ENCODE measurements around the gene RUNDC3A.

Gene RUNDC3A

DNA sequence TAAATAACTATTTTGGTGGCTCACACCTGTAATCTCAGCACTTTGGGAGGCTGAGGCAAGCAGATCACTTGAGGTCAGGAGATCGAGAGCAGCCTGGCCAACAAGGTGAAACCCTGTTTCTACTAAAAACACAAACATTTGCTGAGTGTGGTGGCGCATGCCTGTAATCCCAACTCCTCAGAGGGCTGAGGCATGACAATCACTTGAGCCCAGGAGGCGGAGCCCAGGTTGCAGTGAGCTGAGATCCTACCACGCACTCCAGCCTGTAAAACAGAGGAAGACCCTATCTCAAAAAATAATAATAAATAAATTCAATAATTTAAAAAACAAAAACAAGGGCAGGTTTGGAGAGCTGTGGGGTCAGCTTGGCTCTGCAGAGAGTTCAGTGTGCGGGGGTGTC lies 34.8 kb upstream of the RUNDC3A start:
- no peak for DNase-seq (ENCODE audit: low spot score)
- Mint-ChIP-seq H3K27me3 (ENCODE audit: low read depth) (no peaks in the 10 kb centered on the region), H3K9me3 (no peaks in the 10 kb centered on the region), H3K36me3 (ENCODE audit: low read depth) (no peaks in the 10 kb centered on the region), H3K4me3 (no peak overlapping the region), H3K27ac (no peak overlapping the region), H3K4me1 (ENCODE audit: low read depth) (no peaks in the 10 kb centered on the region)

DNA sequence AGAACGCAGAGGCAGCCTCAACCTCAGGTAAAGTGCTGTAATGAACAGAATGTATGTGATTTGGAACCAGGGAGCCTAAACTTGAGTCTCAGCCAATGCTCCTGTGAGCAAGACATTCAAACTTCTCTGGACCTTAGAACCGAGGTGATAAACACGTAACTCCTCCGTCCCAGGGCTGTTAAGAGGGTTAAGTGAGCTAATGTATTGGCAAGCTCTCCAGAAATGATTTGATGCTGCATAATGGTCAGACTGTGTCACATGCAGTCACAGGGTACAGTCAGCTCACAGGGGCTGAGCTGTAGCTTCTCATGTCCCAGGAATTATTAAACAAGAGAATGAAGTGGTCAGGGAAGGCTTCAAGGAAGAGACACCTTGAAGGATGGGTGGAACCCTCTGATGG lies 30.4 kb upstream of the RUNDC3A start:
- no peaks in the 10 kb centered on the region for H3K9me3 Mint-ChIP-seq
- DNase-seq (ENCODE audit: low spot score) = no peak
- no peaks in the 10 kb centered on the region for H3K27me3 Mint-ChIP-seq (ENCODE audit: low read depth)
- H3K4me3 Mint-ChIP-seq = no peak overlapping the region
- H3K27ac Mint-ChIP-seq = no peak overlapping the region
- H3K36me3 Mint-ChIP-seq (ENCODE audit: low read depth) = no peaks in the 10 kb centered on the region
- peaks cover 7% of the 10 kb centered on the region for H3K4me1 Mint-ChIP-seq (ENCODE audit: low read depth)

DNA sequence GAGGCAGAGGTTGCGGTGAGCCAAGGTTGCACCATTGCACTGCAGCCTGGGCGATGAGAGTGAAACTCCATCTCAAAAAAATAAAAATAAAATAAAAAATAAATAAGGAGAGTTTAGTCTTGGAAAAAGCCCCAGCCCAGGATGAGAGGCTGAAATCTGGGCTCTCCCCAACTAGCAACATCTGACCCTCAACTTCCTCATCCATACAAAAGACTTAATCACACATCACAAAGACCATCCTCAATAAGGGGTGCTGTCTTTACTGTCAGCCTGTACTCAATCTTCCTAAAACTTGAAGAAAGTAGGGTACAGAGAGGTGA lies 29.1 kb upstream of the RUNDC3A start:
- no peak for DNase-seq (ENCODE audit: low spot score)
- no peak overlapping the region for H3K27ac Mint-ChIP-seq
- H3K4me3 Mint-ChIP-seq = no peak overlapping the region
- H3K27me3 Mint-ChIP-seq (ENCODE audit: low read depth) = no peaks in the 10 kb centered on the region
- H3K4me1 Mint-ChIP-seq (ENCODE audit: low read depth) = peaks cover 7% of the 10 kb centered on the region
- no peaks in the 10 kb centered on the region for H3K36me3 Mint-ChIP-seq (ENCODE audit: low read depth)
- no peaks in the 10 kb centered on the region for H3K9me3 Mint-ChIP-seq

DNA sequence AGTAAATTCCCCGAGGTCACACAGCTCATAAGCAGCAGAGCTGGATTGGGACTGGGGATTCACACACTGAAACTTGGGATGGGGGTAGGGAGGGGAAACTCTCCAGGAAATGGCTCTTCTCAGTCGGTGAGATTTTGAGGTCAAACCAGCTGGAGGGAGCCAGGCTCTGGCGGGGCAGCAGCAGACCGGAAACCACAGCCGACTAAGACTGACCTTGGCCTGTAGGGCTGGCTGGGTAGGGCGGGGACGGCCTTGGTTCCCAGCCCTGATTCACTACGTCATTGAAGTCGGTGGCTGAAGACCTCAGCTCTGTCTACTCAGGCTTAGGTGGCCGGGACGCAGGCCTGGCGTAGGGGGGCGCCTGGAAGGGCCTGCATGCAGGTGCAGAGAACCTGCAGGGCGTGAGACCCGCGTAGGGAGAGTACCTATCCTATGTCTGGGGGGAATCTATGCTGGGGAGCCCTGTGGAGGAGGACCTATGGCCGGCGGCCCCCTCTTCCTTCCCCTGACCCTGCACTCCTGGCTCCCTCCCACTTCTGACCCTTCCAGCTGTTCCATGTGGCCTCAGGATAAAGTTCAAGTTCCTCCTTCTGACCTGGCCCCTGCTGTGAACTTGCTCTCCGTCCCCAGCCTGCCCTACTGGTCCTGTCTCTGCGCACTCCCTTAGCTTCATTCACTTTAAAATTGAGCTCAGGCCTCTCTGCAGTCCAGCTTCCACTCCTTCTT lies 28.6 kb upstream of the RUNDC3A start:
- no peaks in the 10 kb centered on the region for H3K9me3 Mint-ChIP-seq
- no peak overlapping the region for H3K27ac Mint-ChIP-seq
- DNase-seq (ENCODE audit: low spot score) = peak; percentile 18

DNA sequence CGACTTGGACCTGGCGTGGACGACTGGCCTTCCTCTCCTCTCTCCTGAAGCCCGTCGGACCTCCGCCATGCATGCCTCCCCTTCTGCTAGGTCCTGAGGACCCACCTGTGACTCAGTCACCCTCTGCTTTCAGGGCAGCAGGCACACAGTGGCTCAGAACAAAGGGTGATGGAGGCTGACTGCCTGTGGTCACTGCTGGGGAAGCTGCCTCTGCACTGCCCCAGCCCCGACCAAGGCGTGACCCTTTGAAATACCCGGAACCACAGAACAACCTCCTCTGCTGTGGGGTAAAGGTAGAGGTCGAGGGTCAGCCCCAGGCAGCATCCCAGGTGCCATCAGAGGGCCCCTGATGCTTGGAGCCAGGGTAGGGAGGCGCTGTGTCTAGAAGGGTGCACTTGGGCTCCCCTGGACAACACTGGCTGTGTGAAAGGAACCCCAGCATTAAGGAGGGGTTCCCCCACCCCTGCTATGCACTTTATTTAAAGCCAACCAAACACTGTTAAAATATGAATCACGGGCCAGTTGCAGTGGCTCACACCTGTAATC lies 27.9 kb upstream of the RUNDC3A start:
- no peak for DNase-seq (ENCODE audit: low spot score)
- Mint-ChIP-seq H3K9me3 (no peaks in the 10 kb centered on the region), H3K36me3 (ENCODE audit: low read depth) (no peaks in the 10 kb centered on the region), H3K27me3 (ENCODE audit: low read depth) (peaks cover 2% of the 10 kb centered on the region), H3K27ac (no peak overlapping the region), H3K4me3 (no peak overlapping the region), H3K4me1 (ENCODE audit: low read depth) (peaks cover 7% of the 10 kb centered on the region)

More for the DNA sequence above, 28.6 kb upstream of the RUNDC3A start:
- Mint-ChIP-seq H3K4me3 (no peak overlapping the region), H3K36me3 (ENCODE audit: low read depth) (no peaks in the 10 kb centered on the region), H3K27me3 (ENCODE audit: low read depth) (peaks cover 2% of the 10 kb centered on the region), H3K4me1 (ENCODE audit: low read depth) (peaks cover 7% of the 10 kb centered on the region)

DNA sequence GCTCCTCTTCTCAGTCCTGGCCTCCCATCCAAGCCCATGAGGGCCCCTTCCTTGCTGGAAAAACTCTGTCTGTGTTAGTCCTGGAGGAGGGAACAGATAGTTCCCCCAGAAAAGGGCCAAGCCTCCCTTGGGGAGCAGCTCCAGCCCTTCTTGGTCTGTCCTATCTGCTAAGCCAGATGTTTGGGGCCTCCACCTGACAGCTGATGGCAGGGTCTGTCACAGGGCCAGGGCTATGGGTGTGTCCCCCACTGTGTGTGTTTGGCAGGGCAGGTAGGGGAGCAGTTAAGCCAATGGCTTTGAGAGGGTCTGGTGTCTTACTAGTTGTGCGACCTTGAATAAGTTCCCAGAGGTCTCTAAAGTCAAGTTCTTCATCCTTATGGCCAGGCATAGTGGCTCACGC lies 26.8 kb upstream of the RUNDC3A start:
- Mint-ChIP-seq H3K9me3 (no peaks in the 10 kb centered on the region), H3K4me3 (no peak overlapping the region), H3K36me3 (ENCODE audit: low read depth) (no peaks in the 10 kb centered on the region), H3K4me1 (ENCODE audit: low read depth) (peaks cover 7% of the 10 kb centered on the region), H3K27me3 (ENCODE audit: low read depth) (peaks cover 2% of the 10 kb centered on the region), H3K27ac (no peak overlapping the region)
- DNase-seq (ENCODE audit: low spot score) = no peak

DNA sequence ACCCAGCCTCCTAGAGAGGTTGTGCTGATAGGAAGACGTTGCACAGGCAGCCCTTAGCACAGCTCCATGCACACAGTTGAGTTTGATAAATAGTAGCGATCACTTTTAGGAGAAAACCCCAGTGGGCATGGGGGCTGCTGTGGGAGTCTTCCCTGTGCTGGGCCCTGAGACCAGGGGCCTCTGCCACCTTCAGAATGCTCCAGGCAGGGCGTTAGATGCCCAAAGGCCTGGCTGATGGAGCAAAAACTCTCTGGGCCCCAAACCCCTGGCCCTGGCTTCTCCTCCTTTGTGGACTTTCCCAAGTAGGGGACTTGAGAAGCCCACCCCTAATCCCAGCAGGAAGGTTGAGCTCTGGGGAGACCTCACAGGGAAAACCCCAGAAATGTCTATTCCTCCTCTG lies 26.1 kb upstream of the RUNDC3A start:
- no peak for DNase-seq (ENCODE audit: low spot score)
- Mint-ChIP-seq H3K27me3 (ENCODE audit: low read depth) (peaks cover 2% of the 10 kb centered on the region), H3K36me3 (ENCODE audit: low read depth) (no peaks in the 10 kb centered on the region), H3K27ac (no peak overlapping the region), H3K4me1 (ENCODE audit: low read depth) (peaks cover 7% of the 10 kb centered on the region), H3K9me3 (no peaks in the 10 kb centered on the region), H3K4me3 (no peak overlapping the region)

DNA sequence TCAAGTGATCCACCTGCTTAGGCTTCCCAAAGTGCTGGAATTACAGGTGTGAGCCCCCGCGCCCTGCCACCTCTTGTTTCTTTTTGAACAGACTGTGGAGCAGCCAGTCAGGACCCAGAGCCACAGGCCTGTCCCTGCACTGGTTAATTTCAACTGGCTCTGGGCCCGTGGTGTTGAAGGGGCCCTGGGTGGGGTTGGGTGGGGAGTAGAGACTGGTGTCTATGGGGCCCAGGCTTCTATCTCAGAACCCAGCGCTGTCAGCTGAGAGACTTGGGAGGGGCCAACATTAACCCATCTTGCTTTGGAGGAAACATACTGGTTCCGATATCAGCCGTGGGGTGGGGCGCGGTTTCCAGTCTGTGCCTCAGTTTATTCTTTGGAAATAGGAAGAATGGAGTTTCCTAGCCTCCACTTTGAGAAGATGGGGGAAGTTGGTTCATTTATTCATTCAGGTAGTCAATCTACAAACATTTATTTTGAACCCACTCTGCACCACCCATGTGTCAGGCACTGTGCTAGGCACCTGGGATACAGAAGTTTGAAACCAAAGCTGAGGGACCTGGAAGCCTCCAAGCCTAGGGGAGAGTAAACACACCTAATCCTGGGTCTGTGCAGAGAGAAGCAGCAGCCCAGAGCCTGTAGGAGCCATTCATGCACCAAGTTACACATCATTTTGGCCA lies 24.9 kb upstream of the RUNDC3A start:
- Mint-ChIP-seq H3K36me3 (ENCODE audit: low read depth) (no peaks in the 10 kb centered on the region), H3K4me1 (ENCODE audit: low read depth) (peaks cover 7% of the 10 kb centered on the region), H3K27ac (no peak overlapping the region), H3K27me3 (ENCODE audit: low read depth) (peaks cover 10% of the 10 kb centered on the region), H3K9me3 (no peaks in the 10 kb centered on the region), H3K4me3 (no peak overlapping the region)
- no peak for DNase-seq (ENCODE audit: low spot score)

DNA sequence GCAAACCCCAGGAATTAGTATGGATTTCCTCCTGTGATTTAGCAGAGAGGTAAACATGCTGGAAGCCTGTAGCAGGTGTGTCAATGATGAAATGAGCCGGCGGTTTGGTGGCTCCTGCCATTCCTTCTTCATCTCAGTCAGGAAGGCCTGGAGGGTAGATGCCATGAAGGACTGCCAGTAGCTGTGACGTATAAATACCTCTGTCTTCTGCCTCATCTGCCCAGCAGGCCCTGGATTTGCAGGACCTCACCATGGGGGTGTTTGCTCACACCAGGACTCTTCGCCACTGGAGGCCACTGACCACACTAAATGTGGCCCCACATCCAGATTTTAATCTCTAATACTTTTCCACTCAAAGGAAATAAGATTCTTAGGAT lies 24.4 kb upstream of the RUNDC3A start:
- Mint-ChIP-seq H3K27me3 (ENCODE audit: low read depth) (peaks cover 11% of the 10 kb centered on the region), H3K9me3 (no peaks in the 10 kb centered on the region), H3K4me1 (ENCODE audit: low read depth) (peaks cover 7% of the 10 kb centered on the region), H3K36me3 (ENCODE audit: low read depth) (no peaks in the 10 kb centered on the region), H3K27ac (no peak overlapping the region), H3K4me3 (no peak overlapping the region)
- no peak for DNase-seq (ENCODE audit: low spot score)

DNA sequence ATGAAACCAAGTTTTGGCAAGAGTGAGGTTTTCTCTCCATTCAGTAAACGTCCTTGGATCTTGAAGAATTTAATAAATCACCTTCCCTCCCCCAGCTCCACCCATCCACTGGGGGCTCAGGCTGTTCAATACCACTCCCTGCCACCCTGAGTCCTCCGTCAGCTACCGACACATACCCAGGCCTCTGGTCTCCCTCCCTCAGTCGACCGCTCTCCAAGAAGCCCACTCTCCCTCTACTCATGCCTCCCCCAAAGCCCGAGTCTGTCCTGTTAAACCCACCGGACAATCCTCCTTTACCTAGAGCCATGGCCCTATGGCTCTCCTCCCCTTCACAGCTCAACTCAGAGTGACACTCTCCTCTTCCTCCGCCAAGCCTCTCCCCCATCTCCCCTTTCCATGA lies 20.8 kb upstream of the RUNDC3A start:
- Mint-ChIP-seq H3K4me1 (ENCODE audit: low read depth) (no peaks in the 10 kb centered on the region), H3K27ac (no peak overlapping the region), H3K36me3 (ENCODE audit: low read depth) (no peaks in the 10 kb centered on the region), H3K9me3 (no peaks in the 10 kb centered on the region), H3K27me3 (ENCODE audit: low read depth) (peaks cover 13% of the 10 kb centered on the region), H3K4me3 (no peak overlapping the region)
- DNase-seq (ENCODE audit: low spot score) = no peak

DNA sequence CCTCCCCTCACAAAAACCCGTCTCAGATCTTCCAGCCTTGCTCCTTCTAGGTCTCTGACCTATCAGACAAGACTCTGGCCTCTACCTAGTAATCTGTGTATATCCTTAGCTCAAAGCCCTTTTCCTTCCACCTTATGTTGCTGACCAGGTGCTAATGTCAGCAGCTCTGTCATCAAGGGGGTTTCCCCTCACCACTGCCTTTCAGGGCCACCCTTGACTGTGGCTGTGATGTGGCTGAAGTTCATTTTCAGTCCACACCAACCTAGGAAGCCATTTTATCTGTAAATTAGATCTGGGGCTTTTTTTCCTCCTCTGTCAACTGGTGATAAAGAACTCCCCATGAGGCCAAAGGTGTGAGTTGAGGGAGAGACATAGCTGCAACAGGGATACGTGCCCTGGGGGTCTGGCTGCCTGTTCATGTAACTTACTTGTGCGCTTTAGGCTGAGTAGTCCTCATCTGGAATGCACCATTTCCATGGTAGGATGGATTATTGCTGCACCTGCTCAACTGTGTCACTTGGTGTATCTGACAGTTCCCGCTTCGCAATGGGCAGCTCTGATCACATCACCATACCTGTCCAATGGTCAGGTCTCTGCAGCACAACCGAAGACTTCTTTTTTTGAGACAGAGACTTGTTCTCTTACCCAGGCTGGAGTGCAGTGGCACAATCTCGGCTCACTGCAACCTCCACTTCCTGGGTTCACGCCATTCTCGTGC lies 14.7 kb upstream of the RUNDC3A start:
- Mint-ChIP-seq H3K4me1 (ENCODE audit: low read depth) (no peaks in the 10 kb centered on the region), H3K36me3 (ENCODE audit: low read depth) (no peaks in the 10 kb centered on the region), H3K4me3 (no peak overlapping the region), H3K27ac (no peak overlapping the region), H3K9me3 (no peaks in the 10 kb centered on the region), H3K27me3 (ENCODE audit: low read depth) (peaks cover 3% of the 10 kb centered on the region)
- DNase-seq (ENCODE audit: low spot score) = no peak

DNA sequence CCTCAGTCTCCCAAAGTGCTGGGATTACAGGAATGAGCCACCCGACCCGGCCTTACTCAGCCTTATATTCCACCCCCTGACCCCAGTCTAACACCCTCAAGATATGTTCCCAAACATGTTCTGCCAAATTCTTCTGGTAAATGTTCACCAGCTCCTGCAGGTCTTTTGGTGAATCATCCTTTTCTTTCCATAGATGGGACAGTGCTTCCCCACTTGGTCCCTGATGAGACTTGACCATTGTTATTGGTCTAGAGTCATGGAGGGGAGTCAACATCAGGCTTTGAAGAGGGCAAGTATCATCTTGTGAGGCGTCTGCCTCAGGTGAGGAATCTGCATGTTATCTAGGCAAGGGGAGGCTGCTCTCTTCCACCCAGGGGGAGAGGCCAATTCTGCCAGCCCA lies 10.4 kb upstream of the RUNDC3A start:
- no peaks in the 10 kb centered on the region for H3K9me3 Mint-ChIP-seq
- H3K36me3 Mint-ChIP-seq (ENCODE audit: low read depth) = no peaks in the 10 kb centered on the region
- DNase-seq (ENCODE audit: low spot score) = no peak
- peaks cover 8% of the 10 kb centered on the region for H3K27me3 Mint-ChIP-seq (ENCODE audit: low read depth)
- no peak overlapping the region for H3K4me3 Mint-ChIP-seq
- no peak overlapping the region for H3K27ac Mint-ChIP-seq
- H3K4me1 Mint-ChIP-seq (ENCODE audit: low read depth) = no peaks in the 10 kb centered on the region

DNA sequence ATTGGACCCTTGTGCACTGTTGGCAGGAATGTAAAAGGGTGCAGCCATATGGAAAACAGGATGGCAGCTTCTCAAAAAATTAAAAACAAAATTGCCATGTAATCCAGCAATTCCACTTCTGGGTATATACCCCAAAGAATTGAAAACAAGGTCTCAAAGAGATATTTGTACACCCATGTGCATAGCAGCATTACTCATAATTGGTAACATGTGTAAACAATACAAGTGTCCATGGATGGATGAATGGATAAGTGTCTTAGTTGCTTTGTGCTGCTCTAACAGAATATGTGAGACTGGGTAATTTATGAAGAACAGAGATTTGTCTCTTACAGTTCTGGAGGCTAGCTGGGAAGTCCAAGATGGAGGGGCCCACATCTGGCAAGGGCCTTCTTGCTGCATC lies 3.8 kb upstream of the RUNDC3A start:
- Mint-ChIP-seq H3K27ac (no peak overlapping the region), H3K4me3 (no peak overlapping the region), H3K9me3 (no peaks in the 10 kb centered on the region), H3K4me1 (ENCODE audit: low read depth) (peaks cover 3% of the 10 kb centered on the region), H3K36me3 (ENCODE audit: low read depth) (no peaks in the 10 kb centered on the region), H3K27me3 (ENCODE audit: low read depth) (peaks cover 34% of the 10 kb centered on the region)
- no peak for DNase-seq (ENCODE audit: low spot score)

DNA sequence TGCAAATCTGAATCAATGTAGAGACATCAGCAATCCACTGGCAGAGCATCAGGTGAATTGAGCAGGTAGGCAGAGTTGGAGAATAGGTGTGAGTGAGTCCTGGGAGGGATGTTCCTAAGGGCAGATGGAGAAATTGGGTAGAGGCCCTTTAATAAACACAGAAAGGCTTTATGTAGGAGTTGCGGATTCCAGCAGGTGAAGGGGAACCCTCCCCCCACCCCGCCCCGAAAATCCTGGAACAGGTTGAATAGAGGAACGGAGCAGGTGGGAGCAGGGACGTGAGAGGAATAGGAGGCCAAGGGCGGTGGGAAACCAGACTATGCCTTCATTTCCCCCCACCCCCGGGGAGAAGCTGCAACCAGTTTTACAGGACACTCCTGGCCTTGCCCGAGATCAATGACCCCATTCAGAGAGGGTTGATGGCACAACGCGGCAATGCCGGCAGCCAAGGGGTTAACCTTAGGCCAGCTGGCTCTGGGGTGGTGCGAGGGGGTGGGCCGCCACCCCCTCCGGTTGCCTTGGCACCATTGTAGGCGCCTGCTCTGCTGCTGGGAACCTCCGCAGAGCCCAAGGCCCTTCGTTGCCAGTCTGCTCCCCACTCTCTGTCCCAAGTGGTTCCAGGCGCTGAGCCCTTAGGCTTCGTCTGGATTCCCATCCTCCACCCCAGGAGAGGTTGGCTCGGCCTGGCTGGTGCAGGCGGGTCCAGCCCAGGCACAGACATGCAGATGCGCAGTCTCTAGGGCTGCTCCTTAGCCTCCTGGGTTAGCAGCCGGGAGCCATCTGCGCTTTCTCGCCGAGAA lies 814 bp upstream of the RUNDC3A start:
- no peaks in the 10 kb centered on the region for H3K36me3 Mint-ChIP-seq (ENCODE audit: low read depth)
- DNase-seq (ENCODE audit: low spot score) = no peak
- H3K27ac Mint-ChIP-seq = no peak overlapping the region
- H3K27me3 Mint-ChIP-seq (ENCODE audit: low read depth) = peaks cover 44% of the 10 kb centered on the region
- peaks cover 3% of the 10 kb centered on the region for H3K4me1 Mint-ChIP-seq (ENCODE audit: low read depth)
- no peak overlapping the region for H3K4me3 Mint-ChIP-seq
- H3K9me3 Mint-ChIP-seq = no peaks in the 10 kb centered on the region

Data from T-helper 2 cell treated with Interferon-gamma antibody and Interleukin-4, amounts not matched to agents 5 μg/mL and 100 μg/mL, for 36 hours (primary cell).